Progenitor cell of endocrine pancreas (in vitro differentiated cells): ENCODE data around the gene CFTR. TPM values are rescaled to one million over a fixed set of nuclear protein-coding genes. Genes with fewer than 3 reads are reported as not detected.

Source experiments
- DNase-seq: peaks from one replicate; pipeline ENCODE4 v3.0.0; 2021; ENCODE audit warnings: low spot score; ENCODE audit not compliant: unreplicated experiment
- H3K27ac Mint-ChIP-seq: 2 replicates; pipeline ENCODE4 v1.8.0; 2021; ENCODE audit warnings: mild to moderate bottlenecking, moderate library complexity, mixed read lengths
- H3K27me3 Mint-ChIP-seq: 2 replicates; pipeline ENCODE4 v1.8.0; 2021; ENCODE audit warnings: mixed read lengths
- H3K36me3 Mint-ChIP-seq: 2 replicates; pipeline ENCODE4 v1.8.0; 2022; ENCODE audit warnings: mixed read lengths; ENCODE audit not compliant: insufficient read depth
- H3K4me1 Mint-ChIP-seq: 2 replicates; pipeline ENCODE4 v1.8.0; 2021; ENCODE audit warnings: low read depth, mixed read lengths
- H3K4me3 Mint-ChIP-seq: 2 replicates; pipeline ENCODE4 v1.8.0; 2021; ENCODE audit warnings: low read depth, mild to moderate bottlenecking, moderate library complexity, mixed read lengths
- H3K9me3 Mint-ChIP-seq: 2 replicates; pipeline ENCODE4 v1.8.0; 2021; ENCODE audit warnings: low read depth, mixed read lengths
- total RNA-seq: library from RNA; stranded (reverse); gene quantifications from 2 replicates; pipeline ENCODE4 v1.2.1, GENCODE V29; 2021
- TF ChIP-seq, protein P1 (sequence below): fragments of 200-600 bp; sonication (generic); IDR thresholded peaks from one replicate; pipeline ENCODE4 v1.5.0; 2021; ENCODE audit warnings: antibody characterized with exemption, mild to moderate bottlenecking; ENCODE audit not compliant: unreplicated experiment

Gene CFTR
- total RNA-seq, 1 donor from 2014 or later, result 6.6 TPM

DNA sequence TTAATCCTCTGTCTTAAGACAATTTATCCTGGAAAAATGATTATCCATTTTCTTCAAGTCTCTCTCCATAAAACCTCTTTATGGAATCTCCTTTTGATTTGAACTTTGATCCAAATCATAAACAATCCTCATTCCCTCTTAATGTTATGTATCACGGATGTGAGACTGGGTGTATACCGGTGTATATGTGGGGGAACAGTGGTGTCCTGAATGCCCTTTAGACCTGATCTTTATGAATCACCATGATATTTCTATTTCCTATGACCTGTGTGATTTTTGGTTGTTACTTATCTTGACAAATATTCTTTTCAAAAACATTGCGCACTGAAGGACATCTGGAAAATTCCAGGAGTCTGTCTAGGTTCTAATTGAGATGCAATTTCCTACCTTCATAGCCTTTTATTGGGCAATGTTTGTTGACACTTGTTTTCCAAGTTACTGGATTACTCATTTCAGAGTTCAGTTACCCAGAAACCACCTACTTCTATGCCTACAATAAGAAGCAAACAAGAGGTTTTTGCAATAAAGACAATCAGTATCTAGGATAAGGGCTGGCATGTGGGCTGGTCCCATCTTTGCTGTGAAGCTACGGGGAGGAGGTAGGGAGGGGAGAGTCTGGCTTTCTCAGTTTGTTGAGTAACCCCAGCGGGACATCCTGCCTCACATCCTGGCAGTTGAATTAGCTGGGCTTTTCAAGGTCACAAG lies 203.0 kb downstream of the CFTR start:
- Mint-ChIP-seq H3K27me3 (no peaks in the 10 kb centered on the region), H3K9me3 (no peaks in the 10 kb centered on the region), H3K4me3 (no peak overlapping the region), H3K4me1 (peaks cover 2% of the 10 kb centered on the region), H3K36me3 (no peaks in the 10 kb centered on the region), H3K27ac (no peak overlapping the region)
- DNase-seq, result no peak
- TF ChIP-seq, protein P1, sequence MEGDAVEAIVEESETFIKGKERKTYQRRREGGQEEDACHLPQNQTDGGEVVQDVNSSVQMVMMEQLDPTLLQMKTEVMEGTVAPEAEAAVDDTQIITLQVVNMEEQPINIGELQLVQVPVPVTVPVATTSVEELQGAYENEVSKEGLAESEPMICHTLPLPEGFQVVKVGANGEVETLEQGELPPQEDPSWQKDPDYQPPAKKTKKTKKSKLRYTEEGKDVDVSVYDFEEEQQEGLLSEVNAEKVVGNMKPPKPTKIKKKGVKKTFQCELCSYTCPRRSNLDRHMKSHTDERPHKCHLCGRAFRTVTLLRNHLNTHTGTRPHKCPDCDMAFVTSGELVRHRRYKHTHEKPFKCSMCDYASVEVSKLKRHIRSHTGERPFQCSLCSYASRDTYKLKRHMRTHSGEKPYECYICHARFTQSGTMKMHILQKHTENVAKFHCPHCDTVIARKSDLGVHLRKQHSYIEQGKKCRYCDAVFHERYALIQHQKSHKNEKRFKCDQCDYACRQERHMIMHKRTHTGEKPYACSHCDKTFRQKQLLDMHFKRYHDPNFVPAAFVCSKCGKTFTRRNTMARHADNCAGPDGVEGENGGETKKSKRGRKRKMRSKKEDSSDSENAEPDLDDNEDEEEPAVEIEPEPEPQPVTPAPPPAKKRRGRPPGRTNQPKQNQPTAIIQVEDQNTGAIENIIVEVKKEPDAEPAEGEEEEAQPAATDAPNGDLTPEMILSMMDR, result no peak

DNA sequence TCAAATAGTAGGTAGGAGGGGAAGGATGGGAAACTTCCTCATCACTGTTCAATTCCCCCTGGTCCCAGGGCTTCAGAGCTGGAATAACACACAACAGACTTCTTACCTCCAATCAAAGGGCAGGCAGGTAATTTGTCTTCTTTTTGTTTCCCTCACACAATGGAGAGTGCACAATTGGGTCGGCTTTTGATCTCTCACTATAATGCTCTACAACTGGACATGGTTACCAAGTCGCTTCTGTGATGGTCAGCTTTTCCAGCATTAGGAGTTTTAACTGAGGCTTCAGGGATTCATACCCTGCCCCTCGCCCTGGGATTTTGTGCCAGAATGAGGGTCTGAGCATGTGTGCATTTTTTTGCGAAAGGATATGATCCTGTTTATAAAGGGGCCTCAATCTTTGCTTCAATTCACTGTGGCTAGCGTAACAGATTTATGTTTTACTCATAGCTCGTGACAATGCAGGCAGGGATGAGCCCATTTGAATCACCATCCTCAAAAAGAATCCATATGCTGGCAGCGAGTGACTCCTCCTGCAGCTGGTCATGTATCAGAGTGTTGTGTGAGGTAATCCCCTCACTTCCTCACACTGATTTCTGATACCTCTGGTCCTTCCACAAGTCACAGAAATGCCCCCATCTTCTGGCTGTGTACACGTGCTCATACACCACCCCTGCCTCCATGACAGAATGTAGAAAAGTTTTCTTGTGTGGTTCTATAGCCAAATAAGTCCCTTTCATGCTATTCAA lies 203.8 kb downstream of the CFTR start:
- Mint-ChIP-seq H3K27me3 (no peaks in the 10 kb centered on the region), H3K27ac (no peak overlapping the region), H3K4me1 (peaks cover 2% of the 10 kb centered on the region), H3K36me3 (no peaks in the 10 kb centered on the region), H3K9me3 (no peaks in the 10 kb centered on the region), H3K4me3 (no peak overlapping the region)
- no peak for DNase-seq
- TF ChIP-seq, protein P1, result no peak

DNA sequence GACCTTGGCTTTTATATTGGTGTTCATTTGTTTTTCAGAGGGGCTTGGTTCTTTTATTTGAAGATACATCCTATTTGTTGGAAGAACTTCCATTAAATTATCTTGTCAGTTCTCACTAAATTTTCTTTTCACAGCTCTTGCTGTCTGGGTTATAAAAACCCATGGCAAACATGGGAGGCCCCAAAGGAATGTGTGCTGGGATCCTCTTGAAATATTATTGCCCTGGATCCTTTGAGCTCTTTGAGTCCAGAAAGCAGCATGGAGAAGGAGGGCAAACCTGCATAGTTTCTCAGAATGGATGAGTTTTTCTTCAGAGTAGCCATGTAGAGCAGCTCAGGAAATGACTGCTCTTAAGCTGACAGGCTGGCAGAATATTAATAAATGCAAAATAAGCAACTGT lies 206.0 kb downstream of the CFTR start:
- TF ChIP-seq, protein P1, result no peak

DNA sequence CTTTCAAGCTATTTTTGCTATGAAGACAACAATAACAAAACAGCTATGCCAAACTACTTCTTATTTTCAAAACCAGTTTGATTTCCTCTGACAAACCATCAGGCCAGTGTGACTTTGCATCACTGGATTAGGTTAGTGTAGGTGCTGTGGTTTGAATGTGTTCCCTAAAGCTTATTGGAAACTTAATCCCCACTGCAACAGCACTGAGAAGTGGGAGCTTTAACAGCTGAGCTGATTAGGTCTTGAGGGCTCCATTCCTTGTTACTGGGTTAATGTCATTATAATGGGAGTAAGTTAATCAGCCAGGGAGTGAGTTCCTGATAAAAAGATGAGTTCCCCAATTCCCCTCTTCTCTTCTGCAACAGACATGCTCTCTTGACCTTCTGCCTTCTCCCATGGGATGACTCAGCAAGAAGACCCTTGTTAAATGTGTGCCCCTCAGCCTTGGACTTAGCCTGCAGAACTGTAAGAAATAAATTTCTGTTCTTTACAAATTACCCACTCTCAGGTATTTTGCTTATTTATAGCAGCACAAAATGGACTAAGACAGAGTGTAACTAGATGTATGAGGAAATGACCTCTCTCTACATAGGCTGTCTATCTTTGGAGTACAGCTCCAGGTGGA lies 206.6 kb downstream of the CFTR start:
- H3K27ac Mint-ChIP-seq, result no peak overlapping the region
- no peak for DNase-seq
- TF ChIP-seq, protein P1, result no peak
- no peaks in the 10 kb centered on the region for H3K36me3 Mint-ChIP-seq
- H3K9me3 Mint-ChIP-seq, result peaks cover 8% of the 10 kb centered on the region
- no peak overlapping the region for H3K4me3 Mint-ChIP-seq
- H3K27me3 Mint-ChIP-seq, result no peaks in the 10 kb centered on the region
- H3K4me1 Mint-ChIP-seq, result peaks cover 11% of the 10 kb centered on the region

More for the DNA sequence above, 206.0 kb downstream of the CFTR start:
- Mint-ChIP-seq H3K4me1 (peaks cover 11% of the 10 kb centered on the region), H3K27me3 (no peaks in the 10 kb centered on the region), H3K27ac (no peak overlapping the region), H3K36me3 (no peaks in the 10 kb centered on the region), H3K4me3 (no peak overlapping the region), H3K9me3 (peaks cover 8% of the 10 kb centered on the region)
- DNase-seq, result no peak

DNA sequence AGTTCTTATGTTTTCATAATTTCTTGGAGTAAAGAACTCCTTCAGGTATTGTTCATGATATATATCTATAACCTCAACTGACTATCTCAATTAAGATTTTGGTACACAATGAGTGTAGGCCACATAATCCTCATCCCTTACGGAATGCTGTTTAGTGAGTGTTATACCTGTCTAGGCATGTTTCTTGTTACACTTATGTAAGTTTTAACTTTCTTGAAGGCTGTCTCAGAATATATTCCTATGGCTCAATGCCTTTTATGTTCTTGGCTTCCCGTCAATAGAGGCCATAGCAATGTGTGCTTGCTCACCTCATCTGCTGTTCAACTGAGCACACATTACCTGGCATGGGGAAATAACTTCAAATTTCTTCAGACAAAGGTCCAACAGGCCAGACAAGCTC lies 208.3 kb downstream of the CFTR start:
- no peaks in the 10 kb centered on the region for H3K36me3 Mint-ChIP-seq
- H3K27ac Mint-ChIP-seq, result no peak overlapping the region
- peaks cover 11% of the 10 kb centered on the region for H3K4me1 Mint-ChIP-seq
- DNase-seq, result no peak
- peaks cover 8% of the 10 kb centered on the region for H3K9me3 Mint-ChIP-seq
- H3K4me3 Mint-ChIP-seq, result no peak overlapping the region
- TF ChIP-seq, protein P1, result no peak
- no peaks in the 10 kb centered on the region for H3K27me3 Mint-ChIP-seq
